GM18858 (cell line): ENCODE measurements around the gene SLCO3A1.

Experiments
- ATAC-seq: cut with Tn5 transposase; IDR thresholded peaks from one replicate; pipeline ENCODE4 v1.9.1; 2021; ENCODE audit not compliant: unreplicated experiment

Gene SLCO3A1

GRCh38 chr15:91881569-91882297 lies 28.2 kb downstream of the SLCO3A1 start:
- no peak for ATAC-seq

GRCh38 chr15:91882858-91883586 lies 29.5 kb downstream of the SLCO3A1 start:
- no peak for ATAC-seq

GRCh38 chr15:91884606-91885005 lies 31.1 kb downstream of the SLCO3A1 start:
- ATAC-seq = no peak

GRCh38 chr15:91885054-91885453 lies 31.5 kb downstream of the SLCO3A1 start:
- no peak for ATAC-seq

GRCh38 chr15:91885714-91886270 lies 32.3 kb downstream of the SLCO3A1 start:
- ATAC-seq = no peak

- no peak for ATAC-seq
Measured at GRCh38 chr15:91886878-91887277, 33.4 kb downstream of the SLCO3A1 start.

- no peak for ATAC-seq
Measured at GRCh38 chr15:91887321-91887720, 33.8 kb downstream of the SLCO3A1 start.

GRCh38 chr15:91887921-91888373 lies 34.4 kb downstream of the SLCO3A1 start:
- ATAC-seq = no peak

GRCh38 chr15:91889111-91889815 lies 35.8 kb downstream of the SLCO3A1 start:
- ATAC-seq = no peak

GRCh38 chr15:91890614-91891013 lies 37.1 kb downstream of the SLCO3A1 start:
- no peak for ATAC-seq

- no peak for ATAC-seq
Measured at GRCh38 chr15:91891101-91891500, 37.6 kb downstream of the SLCO3A1 start.

- ATAC-seq = no peak
Measured at GRCh38 chr15:91891788-91892345, 38.4 kb downstream of the SLCO3A1 start.

- ATAC-seq = no peak
Measured at GRCh38 chr15:91892436-91892835, 38.9 kb downstream of the SLCO3A1 start.

GRCh38 chr15:91894606-91895005 lies 41.1 kb downstream of the SLCO3A1 start:
- ATAC-seq = no peak

- no peak for ATAC-seq
Measured at GRCh38 chr15:91895051-91895450, 41.5 kb downstream of the SLCO3A1 start.

- no peak for ATAC-seq
Measured at GRCh38 chr15:91896341-91897055, 43.0 kb downstream of the SLCO3A1 start.

- ATAC-seq = no peak
Measured at GRCh38 chr15:91897585-91898372, 44.3 kb downstream of the SLCO3A1 start.

- ATAC-seq = no peak
Measured at GRCh38 chr15:91898843-91899242, 45.3 kb downstream of the SLCO3A1 start.

- no peak for ATAC-seq
Measured at GRCh38 chr15:91904942-91905341, 51.4 kb downstream of the SLCO3A1 start.

GRCh38 chr15:91908391-91908790 lies 54.9 kb downstream of the SLCO3A1 start:
- no peak for ATAC-seq
